ENCODE results near the gene CFAP99. TPM values are rescaled to one million over a fixed set of nuclear protein-coding genes. Genes with fewer than 3 reads are reported as not detected.

The CFAP99 gene
- total RNA-seq = not detected in 2 replicates

GRCh38 chr4:2418650-2419571, at the start of gene CFAP99:
TSS of gene CFAP99 (plus strand) at chr4:2418955.

GRCh38 chr4:2417765-2418649, 748 bp upstream of the CFAP99 start, which contains the start of gene ZFYVE28:
TSS of gene ZFYVE28 (minus strand) at chr4:2418645. CDS start at chr4:2418323, 322 bp downstream.

GRCh38 chr4:2468456-2469191, 49.9 kb downstream of the CFAP99 start, which contains the start of gene RNF4:
TSS of gene RNF4 (plus strand) at chr4:2469106. CDS start at chr4:2490494, 21,388 bp downstream.

Other genes starting within 250 kb of the CFAP99 start
- gene HAUS3, start 176.8 kb upstream of the CFAP99 start, total RNA-seq = 3.2 and 5.5 TPM in 2 replicates
- under 0.01 and 0.18 TPM in 2 replicates for gene POLN, start 176.8 kb upstream of the CFAP99 start, total RNA-seq
- gene MXD4, start 156.8 kb upstream of the CFAP99 start, total RNA-seq = 65.7 and 68.4 TPM in 2 replicates
- gene ZFYVE28, start 310 bp upstream of the CFAP99 start, total RNA-seq = 0.29 and 1.4 TPM in 2 replicates
- 36.9 and 44.1 TPM in 2 replicates for gene RNF4, start 50.2 kb downstream of the CFAP99 start, total RNA-seq
- gene FAM193A, start 117.7 kb downstream of the CFAP99 start, total RNA-seq = 10.3 and 11.2 TPM in 2 replicates